ENCODE data around the gene HPCA. TPM values are rescaled to one million over a fixed set of nuclear protein-coding genes. Genes with fewer than 3 reads are reported as not detected.

The HPCA gene
- total RNA-seq, 2 donors from 2014 or later: 0.38 TPM; not detected in 1

DNA sequence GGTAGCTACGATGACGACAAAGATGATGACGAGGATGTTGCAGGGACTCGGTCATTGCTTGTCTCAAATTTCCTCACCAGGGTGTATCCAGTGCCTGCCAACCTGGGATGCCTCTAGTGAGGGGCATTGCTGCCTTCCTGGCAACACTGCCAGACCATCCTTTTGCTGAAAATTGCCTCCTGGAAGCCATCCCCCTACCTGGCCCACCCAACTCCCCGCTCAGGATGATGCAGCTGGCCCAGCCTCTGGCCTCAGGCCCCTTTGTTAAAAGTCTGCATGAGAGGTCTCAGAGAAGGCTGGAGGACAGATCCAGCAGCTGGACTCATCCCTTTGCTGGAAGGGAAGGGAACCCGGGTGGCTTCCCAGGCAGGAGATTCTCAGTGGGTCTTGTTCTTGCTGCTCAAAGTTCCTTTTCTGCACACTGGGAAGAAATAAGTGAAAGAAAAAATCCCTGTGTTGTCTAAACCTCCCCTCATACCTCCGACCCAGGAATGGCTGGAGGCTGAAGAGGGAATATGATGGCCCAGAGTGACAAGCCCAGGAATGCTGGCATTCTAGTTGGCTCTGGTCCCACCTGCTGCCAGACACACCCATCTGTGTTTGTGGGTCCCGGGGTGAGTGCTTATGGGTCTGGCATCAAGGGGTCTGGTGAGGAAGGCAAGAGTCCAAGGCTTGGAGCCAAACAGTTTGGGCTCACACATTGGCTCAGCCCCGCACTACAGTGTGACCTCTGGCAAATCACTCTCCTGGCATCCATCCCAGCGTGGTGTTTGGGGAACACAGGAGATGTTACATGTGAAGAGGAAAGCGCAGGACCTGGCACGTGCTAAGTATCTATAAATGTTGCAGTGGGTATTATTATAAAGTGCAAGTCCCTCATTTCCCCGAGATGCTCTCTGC lies 8.8 kb upstream of the HPCA start:
- H3K27me3 Mint-ChIP-seq: peaks cover 18 to 23% of the 10 kb centered on the region in 2 donors
- DNase-seq (ENCODE audit: low spot score): no peak

DNA sequence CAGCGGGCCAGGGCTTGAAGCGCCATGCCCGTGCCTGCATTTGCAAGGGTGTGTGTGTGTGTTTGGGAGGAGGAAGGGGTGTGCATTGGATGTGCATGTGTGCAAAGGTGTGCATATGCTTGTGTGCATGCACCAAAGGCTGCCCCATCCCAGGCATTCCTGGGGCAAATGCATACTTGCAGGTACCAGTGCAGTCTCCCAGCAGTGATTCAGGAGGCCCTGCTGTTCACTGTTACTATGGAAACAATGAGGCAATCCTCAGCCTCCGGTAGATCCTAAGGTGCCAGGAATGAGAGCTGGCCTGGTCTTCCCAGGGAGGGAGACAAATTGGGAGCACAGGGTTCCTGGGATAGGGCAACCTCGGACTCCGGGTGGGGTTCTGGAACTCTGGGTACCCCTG lies 8.1 kb upstream of the HPCA start:
- H3K36me3 Mint-ChIP-seq: no peaks in the 10 kb centered on the region
- no peak for DNase-seq (ENCODE audit: low spot score)
- peaks cover 18 to 20% of the 10 kb centered on the region in 2 donors for H3K27me3 Mint-ChIP-seq
- H3K9me3 Mint-ChIP-seq: no peaks in the 10 kb centered on the region
- H3K4me3 Mint-ChIP-seq: no peak overlapping the region
- no peak overlapping the region for H3K27ac Mint-ChIP-seq
- no peak for ATAC-seq
- peaks cover 0 to 6% of the 10 kb centered on the region in 2 donors for H3K4me1 Mint-ChIP-seq (ENCODE audit: low read depth in 2 of 2)

More for the DNA sequence above, 8.8 kb upstream of the HPCA start:
- Mint-ChIP-seq H3K9me3 (no peaks in the 10 kb centered on the region), H3K4me3 (no peak overlapping the region), H3K4me1 (ENCODE audit: low read depth in 2 of 2) (peaks cover 0 to 10% of the 10 kb centered on the region in 2 donors), H3K36me3 (no peaks in the 10 kb centered on the region), H3K27ac (no peak overlapping the region)
- no peak for ATAC-seq

GRCh38 chr1:32878637-32879041 lies 7.7 kb upstream of the HPCA start:
- H3K27ac Mint-ChIP-seq: no peak overlapping the region
- no peaks in the 10 kb centered on the region for H3K9me3 Mint-ChIP-seq
- H3K36me3 Mint-ChIP-seq: no peaks in the 10 kb centered on the region
- no peak for ATAC-seq
- DNase-seq (ENCODE audit: low spot score): no peak
- no peak overlapping the region for H3K4me3 Mint-ChIP-seq
- H3K4me1 Mint-ChIP-seq (ENCODE audit: low read depth in 2 of 2): peaks cover 0 to 6% of the 10 kb centered on the region in 2 donors
- H3K27me3 Mint-ChIP-seq: peaks cover 22 to 24% of the 10 kb centered on the region in 2 donors

- peak overlapping the region in 1 of 2 donors; percentile 55 for H3K27ac Mint-ChIP-seq
- H3K9me3 Mint-ChIP-seq: no peaks in the 10 kb centered on the region
- no peak for ATAC-seq
- no peak overlapping the region for H3K4me3 Mint-ChIP-seq
- no peaks in the 10 kb centered on the region for H3K36me3 Mint-ChIP-seq
- no peak for DNase-seq (ENCODE audit: low spot score)
- H3K4me1 Mint-ChIP-seq (ENCODE audit: low read depth in 2 of 2): peaks cover 6% of the 10 kb centered on the region in 2 donors
- peaks cover 22 to 28% of the 10 kb centered on the region in 2 donors for H3K27me3 Mint-ChIP-seq
These were observed 5.0 kb upstream of the HPCA start for GRCh38 chr1:32881291-32881690.

GRCh38 chr1:32881871-32882850 lies 4.1 kb upstream of the HPCA start:
- no peaks in the 10 kb centered on the region for H3K36me3 Mint-ChIP-seq
- ATAC-seq: no peak
- H3K4me1 Mint-ChIP-seq (ENCODE audit: low read depth in 2 of 2): peaks cover 6 to 9% of the 10 kb centered on the region in 2 donors
- H3K27ac Mint-ChIP-seq: no peak overlapping the region
- no peaks in the 10 kb centered on the region for H3K9me3 Mint-ChIP-seq
- no peak overlapping the region for H3K4me3 Mint-ChIP-seq
- H3K27me3 Mint-ChIP-seq: peaks cover 27 to 30% of the 10 kb centered on the region in 2 donors
- no peak for DNase-seq (ENCODE audit: low spot score)

DNA sequence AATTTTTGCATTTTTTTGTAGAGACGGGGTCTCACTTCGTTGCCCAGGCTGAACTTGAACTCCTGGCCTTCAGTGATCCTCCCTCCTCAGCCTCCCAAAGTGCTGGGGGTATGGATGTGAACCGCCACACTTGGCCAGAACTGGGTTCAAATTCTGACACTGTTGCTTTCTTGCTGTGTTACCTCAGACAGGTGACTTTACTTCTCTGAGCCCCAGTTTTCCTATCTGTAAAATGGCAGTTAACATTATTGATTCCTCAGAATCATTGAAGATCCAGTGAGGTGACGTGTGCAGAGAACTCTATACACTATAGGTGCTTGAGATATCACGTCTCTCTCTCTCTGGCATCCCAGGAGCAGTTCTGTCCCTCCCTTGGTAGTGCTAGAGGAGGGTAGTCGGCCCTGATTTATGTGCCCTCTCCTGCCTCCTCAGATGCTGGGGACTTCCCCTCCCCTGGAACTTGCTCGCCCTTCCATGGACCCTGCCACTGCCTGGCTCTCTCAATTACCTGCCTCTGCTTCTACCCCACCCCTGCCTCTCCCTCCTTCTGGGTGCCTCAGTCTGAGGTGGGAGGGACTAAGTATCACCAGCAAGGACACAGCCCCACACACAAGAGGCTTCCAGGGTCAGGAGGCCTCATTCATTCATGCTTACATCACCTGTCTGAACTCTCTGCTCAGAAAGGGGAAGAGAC lies 2.8 kb upstream of the HPCA start:
- no peak overlapping the region for H3K27ac Mint-ChIP-seq
- DNase-seq (ENCODE audit: low spot score) (no peak), ATAC-seq (no peak)
- no peak overlapping the region for H3K4me3 Mint-ChIP-seq
- H3K4me1 Mint-ChIP-seq (ENCODE audit: low read depth in 2 of 2): peaks cover 6 to 12% of the 10 kb centered on the region in 2 donors
- no peaks in the 10 kb centered on the region for H3K9me3 Mint-ChIP-seq
- no peaks in the 10 kb centered on the region for H3K36me3 Mint-ChIP-seq
- peaks cover 35 to 37% of the 10 kb centered on the region in 2 donors for H3K27me3 Mint-ChIP-seq

- H3K36me3 Mint-ChIP-seq: no peaks in the 10 kb centered on the region
- ATAC-seq (no peak), DNase-seq (ENCODE audit: low spot score) (no peak)
- no peaks in the 10 kb centered on the region for H3K9me3 Mint-ChIP-seq
- peaks cover 35 to 37% of the 10 kb centered on the region in 2 donors for H3K27me3 Mint-ChIP-seq
- H3K4me3 Mint-ChIP-seq: no peak overlapping the region
- peaks cover 6 to 12% of the 10 kb centered on the region in 2 donors for H3K4me1 Mint-ChIP-seq (ENCODE audit: low read depth in 2 of 2)
- no peak overlapping the region for H3K27ac Mint-ChIP-seq
These were observed 2.3 kb upstream of the HPCA start for GRCh38 chr1:32884032-32884372.

- no peak for DNase-seq (ENCODE audit: low spot score)
- no peak for ATAC-seq
- Mint-ChIP-seq H3K27ac (no peak overlapping the region), H3K4me3 (no peak overlapping the region), H3K27me3 (peaks cover 40 to 45% of the 10 kb centered on the region in 2 donors), H3K9me3 (no peaks in the 10 kb centered on the region), H3K4me1 (ENCODE audit: low read depth in 2 of 2) (peaks cover 6 to 12% of the 10 kb centered on the region in 2 donors), H3K36me3 (no peaks in the 10 kb centered on the region)
These were observed 1.6 kb upstream of the HPCA start for GRCh38 chr1:32884726-32885125.

GRCh38 chr1:32885676-32886003 lies 651 bp upstream of the HPCA start:
- Mint-ChIP-seq H3K27me3 (peaks cover 46 to 48% of the 10 kb centered on the region in 2 donors), H3K9me3 (no peaks in the 10 kb centered on the region), H3K4me3 (peak overlapping the region; percentile 50), H3K4me1 (ENCODE audit: low read depth in 2 of 2) (peaks cover 6 to 12% of the 10 kb centered on the region in 2 donors), H3K27ac (no peak overlapping the region), H3K36me3 (no peaks in the 10 kb centered on the region)
- no peak for ATAC-seq
- no peak for DNase-seq (ENCODE audit: low spot score)

- H3K27ac Mint-ChIP-seq: no peak overlapping the region
- peaks cover 6 to 13% of the 10 kb centered on the region in 2 donors for H3K4me1 Mint-ChIP-seq (ENCODE audit: low read depth in 2 of 2)
- no peak for ATAC-seq
- no peak overlapping the region for H3K4me3 Mint-ChIP-seq
- H3K27me3 Mint-ChIP-seq: peaks cover 51 to 56% of the 10 kb centered on the region in 2 donors
- no peaks in the 10 kb centered on the region for H3K36me3 Mint-ChIP-seq
- H3K9me3 Mint-ChIP-seq: no peaks in the 10 kb centered on the region
- no peak for DNase-seq (ENCODE audit: low spot score)
These were observed 630 bp downstream of the HPCA start for GRCh38 chr1:32886828-32887414.

- no peak overlapping the region for H3K4me3 Mint-ChIP-seq
- H3K4me1 Mint-ChIP-seq (ENCODE audit: low read depth in 2 of 2): peaks cover 6 to 20% of the 10 kb centered on the region in 2 donors
- H3K27me3 Mint-ChIP-seq: peaks cover 58 to 63% of the 10 kb centered on the region in 2 donors
- H3K36me3 Mint-ChIP-seq: no peaks in the 10 kb centered on the region
- DNase-seq (ENCODE audit: low spot score): no peak
- no peak overlapping the region for H3K27ac Mint-ChIP-seq
- H3K9me3 Mint-ChIP-seq: no peaks in the 10 kb centered on the region
- ATAC-seq: no peak
These were observed 1.3 kb downstream of the HPCA start for GRCh38 chr1:32887623-32888022.

DNA sequence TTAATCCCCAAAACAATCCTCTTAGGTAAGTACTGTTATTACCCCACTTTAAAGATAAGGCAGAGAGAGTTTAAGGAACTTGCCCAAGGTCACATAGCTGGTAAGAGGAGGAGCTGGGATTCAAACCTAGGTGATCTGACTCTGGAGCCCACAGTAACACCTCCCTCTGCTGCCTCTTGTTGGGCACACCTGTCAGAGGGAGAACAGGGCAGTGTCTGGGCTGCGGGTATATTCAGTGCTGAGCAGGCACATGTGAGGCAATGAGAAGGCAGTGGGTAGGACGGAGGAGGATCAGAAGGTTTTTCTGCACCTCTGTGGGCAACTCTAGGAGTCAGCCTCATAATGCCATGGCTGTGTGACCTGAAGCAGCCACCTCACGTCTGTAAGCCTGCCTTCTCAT lies 1.8 kb downstream of the HPCA start:
- peaks cover 58 to 64% of the 10 kb centered on the region in 2 donors for H3K27me3 Mint-ChIP-seq
- DNase-seq (ENCODE audit: low spot score) (no peak), ATAC-seq (no peak)
- no peaks in the 10 kb centered on the region for H3K9me3 Mint-ChIP-seq
- H3K4me3 Mint-ChIP-seq: no peak overlapping the region
- peaks cover 6 to 20% of the 10 kb centered on the region in 2 donors for H3K4me1 Mint-ChIP-seq (ENCODE audit: low read depth in 2 of 2)
- no peaks in the 10 kb centered on the region for H3K36me3 Mint-ChIP-seq
- H3K27ac Mint-ChIP-seq: no peak overlapping the region

All from natural killer cell treated with Interleukin-12 subunit alpha and Interleukin-12 subunit beta and Interleukin-15 and Interleukin-18, amount 100 ng/mL, for 72 hours (primary cell).